ENCODE results near the gene CLCC1.
"Not testable (repeated sequence)": the region's sequence is repeated elsewhere in the genome, so short reads cannot be mapped to it uniquely, and the experiment has no call there.

The CLCC1 gene

GRCh38 chr1:108963052-108963686 is at the start of gene CLCC1:
CLCC1 (minus strand) TSS chr1:108963484; CDS start chr1:108950437, 13,047 bp downstream.
- DNase-seq (ENCODE audit: low read depth, low spot score) = peak; percentile 73

GRCh38 chr1:109011335-109011734 is 48.1 kb upstream of the CLCC1 start:
- DNase-seq (ENCODE audit: low read depth, low spot score) = no peak

GRCh38 chr1:108996622-108997021 is 33.3 kb upstream of the CLCC1 start:
- not testable (repeated sequence) for DNase-seq (ENCODE audit: low read depth, low spot score)

- no peak for DNase-seq (ENCODE audit: low read depth, low spot score)
These were observed 19.8 kb upstream of the CLCC1 start for GRCh38 chr1:108983114-108983513.

- no peak for DNase-seq (ENCODE audit: low read depth, low spot score)
These were observed 13.4 kb upstream of the CLCC1 start for GRCh38 chr1:108976658-108977057.

GRCh38 chr1:108972951-108973350 is 9.7 kb upstream of the CLCC1 start:
- DNase-seq (ENCODE audit: low read depth, low spot score) = no peak

GRCh38 chr1:108969346-108969745 is 6.1 kb upstream of the CLCC1 start:
- DNase-seq (ENCODE audit: low read depth, low spot score) = no peak

- no peak for DNase-seq (ENCODE audit: low read depth, low spot score)
These were observed 618 bp downstream of the CLCC1 start for GRCh38 chr1:108962681-108963051.

- DNase-seq (ENCODE audit: low read depth, low spot score) = no peak
These were observed 1.4 kb downstream of the CLCC1 start for GRCh38 chr1:108961752-108962486.

- DNase-seq (ENCODE audit: low read depth, low spot score) = no peak
These were observed 2.1 kb downstream of the CLCC1 start for GRCh38 chr1:108961198-108961597.

- DNase-seq (ENCODE audit: low read depth, low spot score) = no peak
These were observed 2.6 kb downstream of the CLCC1 start for GRCh38 chr1:108960719-108961118.

- no peak for DNase-seq (ENCODE audit: low read depth, low spot score)
These were observed 5.4 kb downstream of the CLCC1 start for GRCh38 chr1:108957888-108958287.

GRCh38 chr1:108955881-108956280 is 7.4 kb downstream of the CLCC1 start:
- no peak for DNase-seq (ENCODE audit: low read depth, low spot score)

- DNase-seq (ENCODE audit: low read depth, low spot score) = no peak
These were observed 8.2 kb downstream of the CLCC1 start for GRCh38 chr1:108955111-108955510.

- no peak for DNase-seq (ENCODE audit: low read depth, low spot score)
These were observed 9.8 kb downstream of the CLCC1 start for GRCh38 chr1:108953452-108953851.

- DNase-seq (ENCODE audit: low read depth, low spot score) = no peak
These were observed 12.0 kb downstream of the CLCC1 start for GRCh38 chr1:108951242-108951641.

GRCh38 chr1:108949044-108949443 is 14.2 kb downstream of the CLCC1 start:
- no peak for DNase-seq (ENCODE audit: low read depth, low spot score)

GRCh38 chr1:108947871-108948525 is 15.3 kb downstream of the CLCC1 start:
- DNase-seq (ENCODE audit: low read depth, low spot score) = peak; percentile 35

GRCh38 chr1:108936170-108936569 is 27.1 kb downstream of the CLCC1 start:
- no peak for DNase-seq (ENCODE audit: low read depth, low spot score)

GRCh38 chr1:108933944-108934343 is 29.3 kb downstream of the CLCC1 start:
- no peak for DNase-seq (ENCODE audit: low read depth, low spot score)

GRCh38 chr1:108927565-108927964 is 35.7 kb downstream of the CLCC1 start:
- DNase-seq (ENCODE audit: low read depth, low spot score) = not testable (repeated sequence)

GRCh38 chr1:108925920-108926319 is 37.4 kb downstream of the CLCC1 start:
- DNase-seq (ENCODE audit: low read depth, low spot score) = no peak

GRCh38 chr1:108916788-108917187 is 46.5 kb downstream of the CLCC1 start:
- no peak for DNase-seq (ENCODE audit: low read depth, low spot score)
